MM.1S (cell line): ENCODE results near the gene PUM1.

Experiments used
- DNase-seq: peaks from one replicate; pipeline ENCODE4 v3.0.0-alpha.2; 2015
- H2AFZ ChIP-seq: fragments of 300-600 bp; sonication (generic); 2 replicates; pipeline ENCODE4 v1.6.0; 2016; ENCODE audit warnings: antibody characterized with exemption, low read length
- H3F3A ChIP-seq: fragments of 300-600 bp; sonication (generic); 2 replicates; pipeline ENCODE4 v1.6.1; 2016; ENCODE audit warnings: mild to moderate bottlenecking, antibody characterized with exemption, low read length, moderate library complexity, mixed read lengths; ENCODE audit not compliant: insufficient read depth
- H3K27ac ChIP-seq: fragments of 300-600 bp; sonication (generic); 2 replicates; pipeline ENCODE4 v1.5.1; 2016; ENCODE audit warnings: mild to moderate bottlenecking, low read length
- H3K27me3 ChIP-seq: fragments of 300-600 bp; sonication (generic); replicated peaks from 2 replicates; pipeline ENCODE4 v1.6.0; 2016; ENCODE audit warnings: low read length; ENCODE audit not compliant: insufficient read depth
- H3K36me3 ChIP-seq: fragments of 300-600 bp; sonication (generic); replicated peaks from 2 replicates; pipeline ENCODE4 v1.6.1; 2016; ENCODE audit warnings: mild to moderate bottlenecking, low read length, mixed read lengths; ENCODE audit not compliant: insufficient read depth
- H3K4me1 ChIP-seq: fragments of 300-600 bp; sonication (generic); 2 replicates; pipeline ENCODE4 v1.6.1; 2016; ENCODE audit warnings: low read length, mixed read lengths
- H3K4me2 ChIP-seq: fragments of 300-600 bp; sonication (generic); 2 replicates; pipeline ENCODE4 v1.6.0; 2016; ENCODE audit warnings: low read depth, low read length
- H3K4me3 ChIP-seq: fragments of 300-600 bp; sonication (generic); 2 replicates; pipeline ENCODE4 v1.5.1; 2016; ENCODE audit warnings: low read length, mixed read lengths
- H3K79me2 ChIP-seq: fragments of 300-600 bp; sonication (generic); 2 replicates; pipeline ENCODE4 v1.6.1; 2016; ENCODE audit warnings: mixed run types, low read length, mixed read lengths
- H3K9ac ChIP-seq: fragments of 300-600 bp; sonication (generic); 2 replicates; pipeline ENCODE4 v1.6.1; 2016; ENCODE audit warnings: low read length, mixed read lengths
- H3K9me2 ChIP-seq: fragments of 300-600 bp; sonication (generic); replicated peaks from 2 replicates; pipeline ENCODE4 v1.6.1; 2016; ENCODE audit warnings: mild to moderate bottlenecking, low read length, mixed read lengths; ENCODE audit not compliant: insufficient read depth
- H3K9me3 ChIP-seq: fragments of 300-600 bp; sonication (generic); replicated peaks from 2 replicates; pipeline ENCODE4 v1.6.1; 2016; ENCODE audit warnings: mild to moderate bottlenecking, low read length, mixed read lengths; ENCODE audit not compliant: insufficient read depth
- H4K20me1 ChIP-seq: fragments of 300-600 bp; sonication (generic); 2 replicates; pipeline ENCODE4 v1.6.1; 2016; ENCODE audit warnings: mild to moderate bottlenecking, low read length, moderate library complexity, mixed read lengths; ENCODE audit not compliant: insufficient read depth
- CTCF ChIP-seq: fragments of 300-600 bp; sonication (generic); IDR thresholded peaks from 2 replicates; pipeline ENCODE4 v1.5.1; 2016; ENCODE audit warnings: antibody characterized with exemption, low read length, mixed read lengths
- EZH2 ChIP-seq: fragments of 300-600 bp; sonication (generic); optimal IDR thresholded peaks from 2 replicates; pipeline ENCODE3; 2017; ENCODE audit warnings: low read depth, mild to moderate bottlenecking, antibody characterized with exemption, low read length, mixed read lengths
- EZH2phosphoT487 ChIP-seq: fragments of 300-600 bp; sonication (generic); IDR thresholded peaks from 2 replicates; pipeline ENCODE4 v1.6.1; 2018; ENCODE audit warnings: antibody characterized with exemption, low read length

The PUM1 gene

DNA sequence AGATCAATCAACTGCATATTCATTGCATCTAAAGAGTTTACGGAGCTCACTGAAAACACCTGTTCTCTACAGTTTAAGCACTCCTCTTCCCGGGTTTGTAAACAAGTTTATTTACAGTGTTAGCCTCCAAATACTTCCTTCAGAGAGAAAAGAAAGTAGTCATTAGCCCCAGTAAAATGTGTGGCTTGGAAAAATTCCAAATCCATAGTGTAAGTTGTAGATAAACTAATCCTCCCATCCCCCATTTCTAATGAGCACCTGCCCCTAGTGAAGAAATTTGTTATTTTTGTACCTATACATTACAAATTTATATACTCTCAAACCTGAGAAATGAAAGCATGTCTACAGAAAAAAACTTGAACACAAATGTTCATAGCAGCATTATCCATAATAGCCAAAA lies 21.9 kb downstream of the PUM1 start:
- Histone ChIP-seq H3K36me3 (0 out of 2 replicates have a peak, but pooled peaks cover 3% of the 10 kb centered on the region), H3F3A (no peaks in the 10 kb centered on the region), H3K9me3 (no peaks in the 10 kb centered on the region), H3K4me3 (no peak overlapping the region), H3K27ac (no peak overlapping the region), H3K4me1 (no peaks in the 10 kb centered on the region), H3K27me3 (no peaks in the 10 kb centered on the region), H3K9me2 (no peaks in the 10 kb centered on the region), H4K20me1 (peaks cover 52% of the 10 kb centered on the region), H3K79me2 (peaks cover 97% of the 10 kb centered on the region), H3K9ac (no peak overlapping the region), H2AFZ (no peak overlapping the region), H3K4me2 (no peak overlapping the region)
- DNase-seq, result no peak
- TF ChIP-seq EZH2 (no peak), EZH2phosphoT487 (no peak), CTCF (no peak)

DNA sequence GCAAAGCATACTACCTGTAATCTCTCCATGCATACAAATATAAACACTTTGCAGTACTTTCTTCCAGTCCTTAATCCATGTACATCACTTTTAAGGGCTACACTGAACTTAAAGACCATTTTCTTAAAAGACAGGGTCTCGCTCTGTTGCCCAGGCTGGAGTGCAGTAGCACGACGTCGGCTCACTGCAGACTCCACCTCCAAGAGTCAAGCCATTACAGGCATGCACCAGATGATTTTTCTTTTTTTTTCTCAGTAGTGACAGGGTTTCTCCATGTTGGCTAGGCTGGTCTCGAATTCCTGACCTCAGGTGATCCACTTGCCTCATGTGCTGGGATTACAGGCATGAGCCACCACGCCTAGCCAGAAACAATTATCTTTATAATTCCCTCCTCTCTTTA lies 22.9 kb downstream of the PUM1 start:
- no peaks in the 10 kb centered on the region for H3K27me3 ChIP-seq
- H3K79me2 ChIP-seq, result peaks cover 99% of the 10 kb centered on the region
- H3K4me3 ChIP-seq, result no peak overlapping the region
- H3K9ac ChIP-seq, result no peak overlapping the region
- no peak overlapping the region for H2AFZ ChIP-seq
- no peaks in the 10 kb centered on the region for H3K9me2 ChIP-seq
- H3K9me3 ChIP-seq, result no peaks in the 10 kb centered on the region
- TF ChIP-seq EZH2phosphoT487, result no peak
- TF ChIP-seq CTCF, result no peak
- TF ChIP-seq EZH2, result no peak
- no peak overlapping the region for H3K4me2 ChIP-seq
- no peaks in the 10 kb centered on the region for H3K4me1 ChIP-seq
- H4K20me1 ChIP-seq, result peaks cover 60% of the 10 kb centered on the region
- H3K36me3 ChIP-seq, result 0 out of 2 replicates have a peak, but pooled peaks cover 3% of the 10 kb centered on the region
- DNase-seq, result no peak
- no peak overlapping the region for H3K27ac ChIP-seq
- no peaks in the 10 kb centered on the region for H3F3A ChIP-seq

DNA sequence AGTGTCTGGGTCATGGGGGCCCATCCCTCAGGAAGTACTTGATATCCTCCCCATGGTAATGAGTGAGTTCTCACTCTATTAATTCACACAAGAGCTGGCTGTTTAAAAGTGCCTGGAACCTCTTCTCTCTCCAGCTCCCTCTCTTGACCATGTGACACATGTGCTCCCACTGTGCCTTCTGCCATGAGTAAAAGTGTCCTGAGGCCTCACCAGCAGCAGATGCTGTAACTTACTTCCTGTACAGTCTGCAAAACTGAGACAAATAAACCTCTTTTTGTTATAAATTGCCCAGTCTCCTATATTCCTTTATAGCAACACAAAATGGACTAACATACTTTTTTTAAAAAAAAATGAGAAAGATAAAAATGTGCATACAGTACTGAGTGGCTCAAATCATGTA lies 24.0 kb downstream of the PUM1 start:
- Histone ChIP-seq H3K4me2 (no peak overlapping the region), H3K9ac (no peak overlapping the region), H3K27me3 (no peaks in the 10 kb centered on the region), H3K9me3 (no peaks in the 10 kb centered on the region), H3K4me1 (no peaks in the 10 kb centered on the region), H3K79me2 (peaks cover 99% of the 10 kb centered on the region), H2AFZ (no peak overlapping the region), H4K20me1 (peaks cover 60% of the 10 kb centered on the region), H3F3A (no peaks in the 10 kb centered on the region), H3K4me3 (no peak overlapping the region), H3K36me3 (0 out of 2 replicates have a peak, but pooled peaks cover 3% of the 10 kb centered on the region), H3K27ac (no peak overlapping the region), H3K9me2 (no peaks in the 10 kb centered on the region)
- no peak for DNase-seq
- no peak for TF ChIP-seq EZH2phosphoT487
- TF ChIP-seq EZH2, result no peak
- TF ChIP-seq CTCF, result no peak
